ENCODE measurements around the gene MAFF.

The MAFF gene

DNA sequence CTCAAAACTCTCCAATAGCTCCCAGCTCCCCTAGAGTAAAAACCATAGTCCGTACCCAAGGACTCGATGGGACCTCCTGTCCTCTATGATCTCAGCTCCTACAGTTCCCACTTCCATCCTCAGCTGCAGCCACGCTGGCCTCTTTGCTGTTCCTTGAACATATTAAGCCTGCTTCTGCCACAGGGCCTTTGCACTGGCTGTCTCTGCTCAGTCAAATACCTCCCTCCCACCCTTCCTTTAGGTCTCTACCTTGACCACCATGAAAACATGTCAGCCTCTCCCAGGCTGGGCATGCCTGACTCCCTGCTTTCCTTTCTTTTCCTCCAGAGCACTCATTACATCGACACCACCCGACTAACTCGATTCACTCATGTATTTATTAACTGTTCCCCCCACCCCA is 46.5 kb downstream of the MAFF start:
- no peak for DNase-seq (ENCODE audit: low read depth in 2 of 2)

DNA sequence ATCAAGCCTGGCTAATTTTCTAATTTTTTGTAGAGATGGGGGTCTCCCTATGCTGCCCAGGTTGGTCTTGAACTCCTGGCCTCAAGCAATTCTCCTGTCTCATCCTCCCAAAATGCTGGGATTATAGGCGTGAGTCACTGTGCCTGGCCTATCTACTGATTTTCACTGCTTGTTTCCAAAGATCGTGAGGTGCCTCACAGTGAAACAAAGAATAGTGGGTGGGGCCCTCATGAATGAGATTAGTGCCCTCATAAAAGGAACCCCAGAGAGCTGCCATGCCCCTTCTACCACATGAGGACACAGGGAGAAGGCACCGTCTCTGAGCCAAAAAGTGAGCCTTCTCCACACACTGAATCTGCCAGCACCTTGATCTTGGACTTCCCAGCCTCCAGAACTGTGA is 47.5 kb downstream of the MAFF start:
- DNase-seq (ENCODE audit: low read depth in 2 of 2), result no peak

GRCh38 chr22:38249803-38250642 is 48.2 kb downstream of the MAFF start:
- DNase-seq (ENCODE audit: low read depth in 2 of 2), result no peak

DNA sequence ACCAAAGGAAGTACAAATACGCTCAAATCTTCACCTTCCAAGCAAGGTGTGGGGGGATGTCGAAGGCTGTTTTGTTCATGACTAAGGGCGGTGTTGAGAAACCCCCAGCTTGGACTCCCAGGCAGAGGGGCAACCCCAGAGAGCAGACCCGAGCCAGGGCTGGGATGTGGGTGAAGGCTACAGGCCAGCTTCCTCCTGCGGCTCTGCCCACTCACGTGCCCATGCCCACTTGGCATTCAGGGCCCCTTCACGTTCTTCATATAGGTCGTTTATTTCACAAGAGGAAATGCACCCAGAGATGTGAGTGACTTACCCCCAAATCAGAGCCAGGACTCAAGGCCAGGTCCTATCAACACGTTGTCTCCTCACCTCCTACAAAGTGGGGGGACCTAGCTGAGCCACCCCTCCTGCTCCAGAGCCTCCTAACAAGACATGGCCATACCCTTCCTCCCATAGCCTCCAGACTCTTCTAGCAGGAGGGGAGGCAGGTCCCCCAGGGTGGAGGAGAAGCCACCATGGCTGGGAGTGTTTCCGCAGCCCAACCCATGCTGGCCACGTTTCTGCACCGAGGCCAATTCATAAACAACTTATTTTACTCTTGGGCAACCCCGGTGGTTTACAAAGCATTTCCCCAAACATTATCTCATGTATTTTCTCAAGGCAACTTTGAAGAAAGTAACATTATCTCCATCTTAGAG is 49.0 kb downstream of the MAFF start:
- no peak for DNase-seq (ENCODE audit: low read depth in 2 of 2)

DNA sequence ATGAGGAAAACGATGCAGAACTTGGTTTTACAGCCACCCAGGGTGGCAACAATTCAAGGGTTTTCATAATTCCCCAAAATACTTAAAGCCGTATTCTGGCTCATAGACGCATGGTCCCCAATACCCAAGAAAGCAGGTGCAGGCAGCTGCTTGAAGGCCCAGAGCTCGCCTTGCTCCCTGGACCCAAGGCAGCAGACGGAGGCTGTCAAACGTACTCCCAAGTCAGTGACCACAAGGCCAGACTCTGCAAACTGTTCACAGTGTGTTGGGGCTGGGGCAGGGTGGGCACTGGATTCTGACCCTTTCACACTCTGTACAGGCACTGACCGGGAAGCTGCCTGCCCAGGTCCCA is 49.5 kb downstream of the MAFF start:
- DNase-seq (ENCODE audit: low read depth in 2 of 2), result no peak

DNA sequence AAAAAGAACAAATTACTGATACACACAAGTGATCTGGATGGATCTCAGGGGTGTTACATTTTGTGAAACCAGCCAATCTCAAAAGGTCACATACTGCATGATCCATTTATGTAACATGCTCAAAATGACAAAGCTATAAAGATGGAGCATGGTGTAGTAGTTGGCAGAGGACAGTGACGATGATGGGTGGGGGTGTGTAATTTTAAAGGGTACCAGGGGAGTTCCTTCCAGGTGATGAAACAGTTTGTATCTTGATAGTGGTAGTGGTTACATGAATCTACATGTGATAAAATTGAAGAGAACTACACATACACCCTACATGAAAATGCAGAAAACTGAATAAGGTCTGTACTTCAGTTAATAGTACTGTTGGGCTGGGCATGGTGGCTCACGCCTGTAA is 53.9 kb downstream of the MAFF start:
- DNase-seq (ENCODE audit: low read depth in 2 of 2), result no peak

DNA sequence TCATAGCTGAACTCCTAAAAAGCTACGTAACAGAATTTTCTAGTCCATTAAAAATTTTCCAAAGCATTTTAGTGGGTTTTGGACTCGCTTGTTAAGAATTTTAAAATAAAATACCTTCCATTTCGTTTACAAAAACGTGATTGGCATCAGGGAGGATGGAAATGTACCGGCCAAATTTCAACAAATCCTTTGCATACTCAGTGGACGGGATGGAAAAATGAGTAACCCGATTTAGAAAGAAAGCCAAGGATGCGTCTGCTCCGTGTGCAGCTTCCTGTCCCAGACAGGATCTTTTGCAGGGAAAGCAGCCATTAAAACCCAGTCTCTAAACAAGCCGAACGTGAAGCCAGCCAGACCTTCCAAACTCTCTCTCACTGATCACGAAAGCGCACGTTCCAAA is 55.4 kb downstream of the MAFF start:
- DNase-seq (ENCODE audit: low read depth in 2 of 2), result no peak

DNA sequence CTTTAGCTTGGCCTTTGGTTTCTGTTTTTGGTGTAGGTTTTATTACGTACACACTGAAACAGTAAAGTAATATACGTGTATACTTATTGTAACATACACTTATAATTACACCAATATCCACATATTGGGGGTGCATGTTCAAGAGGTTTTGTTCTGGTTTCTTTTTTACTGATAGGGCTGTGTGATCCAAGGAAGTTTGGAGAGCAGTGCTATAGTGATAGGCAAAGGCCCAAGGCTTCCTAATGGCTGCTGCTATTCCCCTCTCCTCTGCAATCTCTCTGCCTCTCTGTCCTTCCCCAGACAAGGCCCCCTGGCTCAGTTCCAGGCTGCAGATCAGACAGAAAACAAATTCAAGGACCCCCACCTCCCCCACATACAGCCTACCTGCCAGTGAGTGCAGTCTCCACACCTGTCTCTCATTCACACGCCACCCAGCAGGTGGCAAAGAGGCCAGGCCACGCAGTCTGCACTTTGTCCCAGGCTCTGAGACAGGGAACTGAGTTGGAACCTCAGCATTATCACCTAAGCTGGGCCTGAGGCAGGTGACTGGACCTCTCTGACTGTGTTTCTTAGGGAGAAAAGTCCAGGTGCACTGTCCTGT is 56.0 kb downstream of the MAFF start:
- DNase-seq (ENCODE audit: low read depth in 2 of 2), result no peak

DNA sequence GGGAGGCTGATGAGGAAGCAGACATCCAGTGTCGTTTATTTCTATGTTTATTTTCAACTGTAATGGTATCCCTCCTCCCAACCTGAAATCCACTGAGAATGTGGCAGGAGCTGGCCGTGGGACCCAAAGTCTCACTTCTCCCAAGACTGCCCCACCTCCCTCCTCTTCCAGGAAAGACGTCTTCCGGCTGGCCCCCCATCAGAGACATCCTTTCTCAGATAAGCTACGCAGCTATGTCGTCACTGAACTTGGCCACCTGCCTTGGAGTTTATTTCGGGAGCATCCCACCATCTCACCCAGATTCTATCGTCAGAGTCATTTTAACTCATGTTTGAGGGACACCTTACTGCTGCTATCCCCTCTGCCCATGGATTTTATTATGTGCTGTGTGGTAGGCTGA is 57.1 kb downstream of the MAFF start:
- DNase-seq (ENCODE audit: low read depth in 2 of 2), result no peak

- DNase-seq (ENCODE audit: low read depth in 2 of 2), result no peak
These were observed 57.6 kb downstream of the MAFF start for GRCh38 chr22:38259370-38259769.

- no peak for DNase-seq (ENCODE audit: low read depth in 2 of 2)
These were observed 59.2 kb downstream of the MAFF start for GRCh38 chr22:38260761-38261681.

GRCh38 chr22:38262051-38262795 is 60.4 kb downstream of the MAFF start:
- no peak for DNase-seq (ENCODE audit: low read depth in 2 of 2)

- DNase-seq (ENCODE audit: low read depth in 2 of 2), result no peak
These were observed 62.6 kb downstream of the MAFF start for GRCh38 chr22:38264322-38264843.
